Fibroblast of skin of right quadriceps (primary cell): ENCODE results near the gene CAPN11.

Experiments used
- DNase-seq: peaks from one replicate; pipeline ENCODE4 v3.0.0-alpha.2; 2013

Gene CAPN11

GRCh38 chr6:44217332-44218143 lies 58.9 kb downstream of the CAPN11 start:
- DNase-seq = no peak

- peak; percentile 25 for DNase-seq
Observed at GRCh38 chr6:44219053-44219814, 60.6 kb downstream of the CAPN11 start.

GRCh38 chr6:44219815-44220784 lies 61.5 kb downstream of the CAPN11 start:
- DNase-seq = no peak

GRCh38 chr6:44220913-44221290 lies 62.3 kb downstream of the CAPN11 start:
- no peak for DNase-seq

- peak; percentile 55 for DNase-seq
Observed at GRCh38 chr6:44221291-44221960, 62.8 kb downstream of the CAPN11 start.

GRCh38 chr6:44221961-44222335 lies 63.3 kb downstream of the CAPN11 start:
- no peak for DNase-seq

GRCh38 chr6:44222486-44223318 lies 64.1 kb downstream of the CAPN11 start:
- DNase-seq = no peak

GRCh38 chr6:44223319-44224028 lies 64.9 kb downstream of the CAPN11 start, which contains the start of gene SLC29A1:
TSS of gene SLC29A1 (plus strand) at chr6:44223595. CDS start at chr6:44227314, 3,719 bp downstream.
- peak; percentile 48 for DNase-seq

GRCh38 chr6:44224029-44224964 lies 65.7 kb downstream of the CAPN11 start:
- peak; percentile 14 for DNase-seq

- DNase-seq = no peak
Observed at GRCh38 chr6:44224965-44225305, 66.3 kb downstream of the CAPN11 start.

- DNase-seq = no peak
Observed at GRCh38 chr6:44225579-44226325, 67.1 kb downstream of the CAPN11 start.

- DNase-seq = no peak
Observed at GRCh38 chr6:44226368-44227147, 67.9 kb downstream of the CAPN11 start.

- DNase-seq = no peak
Observed at GRCh38 chr6:44227148-44227793, 68.7 kb downstream of the CAPN11 start.

- no peak for DNase-seq
Observed at GRCh38 chr6:44228031-44228430, 69.4 kb downstream of the CAPN11 start.

- DNase-seq = no peak
Observed at GRCh38 chr6:44228433-44228832, 69.8 kb downstream of the CAPN11 start.

- DNase-seq = no peak
Observed at GRCh38 chr6:44228836-44229235, 70.2 kb downstream of the CAPN11 start.

GRCh38 chr6:44229376-44230033 lies 70.9 kb downstream of the CAPN11 start:
- DNase-seq = no peak
